GM12873 (cell line): ENCODE measurements around the gene ATP9A.

ENCODE experiments used
- TF ChIP-seq, protein P1 (sequence below): IDR thresholded peaks from 2 replicates; pipeline ENCODE4 v1.5.1; 2012; ENCODE audit warnings: low read depth, mild to moderate bottlenecking, moderate library complexity, low read length, control low read depth; ENCODE audit not compliant: insufficient read depth; ENCODE audit errors: missing control alignments

The ATP9A gene

DNA sequence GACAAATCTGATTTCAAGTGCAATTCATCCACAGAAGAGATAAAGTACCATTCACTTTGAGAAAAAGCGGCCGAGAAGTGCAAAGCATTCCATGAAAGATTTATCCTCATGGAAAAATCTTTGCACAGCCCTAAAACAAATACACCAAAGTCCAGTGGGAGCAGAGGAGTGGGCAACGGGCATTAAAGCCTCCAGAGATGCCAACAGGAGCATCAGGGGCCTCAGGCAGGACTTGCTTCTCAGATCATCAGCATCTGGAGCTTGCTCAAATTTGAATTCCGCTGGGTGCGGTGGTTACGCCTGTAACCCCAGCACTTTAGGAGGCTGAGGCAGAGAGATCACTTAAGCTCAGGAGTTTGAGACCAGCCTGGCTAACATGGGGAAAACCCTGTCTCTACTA, 115.0 kb downstream of the ATP9A start:
- TF ChIP-seq, protein P1, sequence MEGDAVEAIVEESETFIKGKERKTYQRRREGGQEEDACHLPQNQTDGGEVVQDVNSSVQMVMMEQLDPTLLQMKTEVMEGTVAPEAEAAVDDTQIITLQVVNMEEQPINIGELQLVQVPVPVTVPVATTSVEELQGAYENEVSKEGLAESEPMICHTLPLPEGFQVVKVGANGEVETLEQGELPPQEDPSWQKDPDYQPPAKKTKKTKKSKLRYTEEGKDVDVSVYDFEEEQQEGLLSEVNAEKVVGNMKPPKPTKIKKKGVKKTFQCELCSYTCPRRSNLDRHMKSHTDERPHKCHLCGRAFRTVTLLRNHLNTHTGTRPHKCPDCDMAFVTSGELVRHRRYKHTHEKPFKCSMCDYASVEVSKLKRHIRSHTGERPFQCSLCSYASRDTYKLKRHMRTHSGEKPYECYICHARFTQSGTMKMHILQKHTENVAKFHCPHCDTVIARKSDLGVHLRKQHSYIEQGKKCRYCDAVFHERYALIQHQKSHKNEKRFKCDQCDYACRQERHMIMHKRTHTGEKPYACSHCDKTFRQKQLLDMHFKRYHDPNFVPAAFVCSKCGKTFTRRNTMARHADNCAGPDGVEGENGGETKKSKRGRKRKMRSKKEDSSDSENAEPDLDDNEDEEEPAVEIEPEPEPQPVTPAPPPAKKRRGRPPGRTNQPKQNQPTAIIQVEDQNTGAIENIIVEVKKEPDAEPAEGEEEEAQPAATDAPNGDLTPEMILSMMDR: no peak

DNA sequence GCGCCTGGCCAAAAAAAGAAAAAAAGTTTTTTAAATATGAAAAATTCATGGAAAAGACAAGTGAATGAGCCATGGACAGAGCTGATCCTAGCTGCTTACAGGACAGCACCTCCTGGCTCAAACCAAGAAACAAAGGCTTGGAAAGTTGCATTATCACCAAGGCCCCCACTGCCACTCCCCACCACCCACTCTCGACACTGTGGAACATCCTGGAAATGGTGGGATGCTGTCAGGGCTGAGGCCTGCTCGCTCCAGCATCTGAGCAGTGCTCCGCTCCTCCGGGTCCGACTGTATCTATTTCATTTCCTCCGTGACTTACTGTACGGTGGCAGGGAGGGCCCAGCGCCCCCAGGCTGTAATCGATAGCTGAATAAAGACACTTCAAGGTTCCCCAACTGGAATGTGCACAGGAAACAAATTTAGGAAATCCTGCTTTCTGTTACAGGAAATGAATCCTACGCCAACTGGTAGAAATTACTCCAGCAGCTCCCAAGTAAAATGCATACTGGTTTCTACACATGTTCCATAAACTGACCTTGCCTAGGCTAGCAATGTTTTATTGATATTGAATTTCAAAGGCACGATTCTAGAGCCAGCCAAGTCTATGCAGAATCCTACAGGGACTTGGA, 116.2 kb downstream of the ATP9A start:
- TF ChIP-seq, protein P1: no peak

DNA sequence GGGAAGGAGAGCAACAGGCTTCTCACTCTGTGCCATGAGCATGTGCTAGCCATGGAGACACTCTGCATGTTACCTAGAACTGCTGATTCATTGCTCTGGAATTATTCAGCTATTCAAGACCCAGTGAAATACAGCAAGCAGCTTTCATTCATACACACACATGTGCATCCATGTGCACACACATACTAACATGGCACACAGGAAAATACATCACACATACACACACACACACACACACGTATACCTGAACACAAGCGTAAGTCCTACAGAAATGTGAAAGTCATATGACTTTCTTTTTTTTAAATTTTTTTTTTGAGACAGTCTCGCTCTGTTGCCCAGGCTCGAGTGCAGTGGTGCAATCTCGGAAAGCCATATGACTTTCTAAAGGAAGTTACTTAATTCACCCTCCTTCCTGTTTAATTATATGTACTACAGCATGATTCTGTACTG, 117.5 kb downstream of the ATP9A start:
- TF ChIP-seq, protein P1: no peak

DNA sequence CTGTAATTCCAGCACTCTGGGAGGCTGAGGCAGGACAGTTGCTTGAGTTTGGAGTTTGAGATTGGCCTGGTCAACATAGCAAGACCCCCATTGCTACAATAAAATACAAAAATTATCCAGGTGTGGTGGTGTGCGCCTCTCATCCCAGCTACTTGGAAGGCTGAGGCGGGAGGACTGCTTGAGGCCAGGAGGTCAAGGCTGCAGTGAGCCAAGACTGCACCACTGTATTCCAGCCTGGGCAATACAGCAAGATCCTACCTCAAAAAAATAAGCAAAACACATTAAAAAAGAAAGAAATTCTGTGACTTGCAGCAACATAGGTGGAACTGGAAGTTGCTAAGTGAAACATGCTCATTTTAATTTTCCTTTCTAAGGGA, 119.6 kb downstream of the ATP9A start:
- TF ChIP-seq, protein P1: no peak

DNA sequence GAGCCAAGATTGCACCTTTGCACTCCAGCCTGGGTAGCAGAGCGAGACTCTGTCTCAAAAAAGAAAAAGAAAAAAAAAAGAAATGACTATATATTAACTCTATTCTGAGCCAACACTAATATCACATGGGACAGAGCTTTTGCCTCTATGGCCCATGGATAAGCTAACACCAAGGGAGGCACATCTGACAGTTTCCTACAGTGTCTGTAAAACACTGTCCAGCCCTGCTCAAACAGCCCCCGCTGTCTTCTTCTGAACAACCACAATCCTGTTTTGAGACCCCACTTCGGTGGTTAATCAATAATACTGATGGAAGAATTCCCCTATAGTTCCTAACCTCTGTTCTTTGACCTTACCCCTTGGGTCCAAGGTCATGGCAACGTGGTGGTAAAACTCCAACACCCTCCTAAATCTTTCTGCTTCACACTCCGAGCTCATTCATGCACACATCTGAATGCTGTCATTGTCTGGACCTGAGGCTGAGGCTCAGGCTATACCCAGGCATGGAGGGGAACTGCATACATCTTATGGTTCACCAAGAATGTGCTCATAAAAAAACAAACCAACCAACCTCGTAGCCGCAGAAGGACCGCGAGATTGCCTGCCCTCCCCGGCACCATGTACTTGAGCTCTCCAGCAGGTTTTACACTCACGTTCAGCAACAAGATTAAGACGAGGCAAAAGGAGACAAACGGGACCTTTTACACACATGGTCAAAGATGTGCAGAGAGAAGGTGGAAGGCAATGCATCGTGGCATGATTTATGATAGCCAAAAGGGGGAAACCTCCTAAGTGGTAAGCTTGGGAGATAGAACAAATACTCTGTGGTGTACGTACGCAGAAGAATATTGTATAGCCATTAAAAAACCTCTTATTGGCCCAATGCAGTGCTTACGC, 120.3 kb downstream of the ATP9A start:
- TF ChIP-seq, protein P1: no peak

DNA sequence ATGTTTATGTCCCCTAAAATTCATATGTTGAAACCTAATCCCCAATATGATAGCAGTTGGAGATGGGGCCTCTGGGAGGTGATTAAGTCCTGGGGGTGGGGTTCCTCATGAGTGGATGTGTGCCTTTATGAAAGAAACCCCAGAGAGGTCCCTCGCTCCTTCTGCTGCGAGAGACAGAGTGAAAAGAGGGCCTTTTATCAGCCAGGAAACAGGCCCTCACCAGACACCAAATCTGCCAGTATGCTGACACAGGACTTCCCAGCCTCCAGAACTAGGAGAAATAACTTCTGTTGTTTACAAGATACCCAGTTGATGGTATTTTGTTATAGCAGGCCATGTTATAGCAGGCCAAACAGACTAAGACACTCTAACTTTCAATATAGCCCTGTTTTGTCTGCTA, 124.8 kb downstream of the ATP9A start:
- TF ChIP-seq, protein P1: no peak

DNA sequence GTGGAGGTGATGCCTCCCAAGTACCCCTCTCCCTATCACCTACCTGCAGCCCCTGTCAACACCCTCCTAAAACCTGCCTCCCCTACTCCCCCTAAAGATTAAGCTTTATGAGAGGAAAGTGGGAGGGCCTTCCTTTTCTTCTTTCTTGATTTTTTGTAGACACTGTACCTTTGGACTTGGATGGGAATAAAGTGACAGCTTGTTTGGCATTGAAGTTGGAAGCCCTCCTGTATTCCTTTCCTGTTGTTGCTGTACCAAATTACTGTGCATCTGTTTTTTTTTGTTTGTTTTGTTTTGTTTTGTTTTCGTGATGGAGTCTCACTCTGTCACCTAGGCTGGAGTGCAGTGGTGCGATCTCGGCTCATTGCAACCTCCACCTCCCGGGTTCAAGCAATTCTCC, 126.3 kb downstream of the ATP9A start:
- TF ChIP-seq, protein P1: no peak
